Muscle layer of colon (tissue), 2 donors: ENCODE measurements around the gene MANBA.
"Not testable (repeated sequence)": the region's sequence is repeated elsewhere in the genome, so short reads cannot be mapped to it uniquely, and the experiment has no call there.

Experiments used
- H3K27ac ChIP-seq: one replicate; pipeline ENCODE4 v1.7.0; 2013; ENCODE audit warnings: low read depth, mild to moderate bottlenecking, low read length, moderate library complexity
- H3K27me3 ChIP-seq, 2 donors: one replicate each; pipeline ENCODE4 v1.7.0; 2013; ENCODE audit warnings: low read length in 2 of 2, mild to moderate bottlenecking in 2 of 2; ENCODE audit not compliant: insufficient read depth in 2 of 2, control insufficient read depth in 1 of 2
- H3K36me3 ChIP-seq: one replicate; pipeline ENCODE4 v1.7.0; 2013; ENCODE audit warnings: mild to moderate bottlenecking, low read length; ENCODE audit not compliant: insufficient read depth
- H3K4me1 ChIP-seq: one replicate; pipeline ENCODE4 v1.7.0; 2013; ENCODE audit warnings: mild to moderate bottlenecking, low read length; ENCODE audit not compliant: insufficient read depth
- H3K4me3 ChIP-seq, 2 donors: one replicate each; pipeline ENCODE4 v1.7.0; 2013; ENCODE audit warnings: low read length in 2 of 2, low read depth in 1 of 2, mild to moderate bottlenecking in 1 of 2, moderate library complexity in 1 of 2
- H3K9ac ChIP-seq: one replicate; pipeline ENCODE4 v1.7.0; 2013; ENCODE audit warnings: low read length
- H3K9me3 ChIP-seq: one replicate; pipeline ENCODE4 v1.7.0; 2013; ENCODE audit warnings: mild to moderate bottlenecking, low read length
- donor health status: abdominal sarcoma.
- donor health status: Adenocarcinoma of cecum.

MANBA gene

GRCh38 chr4:102734591-102735385 is 26.0 kb downstream of the MANBA start:
- no peaks in the 10 kb centered on the region for H3K36me3 ChIP-seq
- no peaks in the 10 kb centered on the region for H3K4me1 ChIP-seq
- no peak overlapping the region for H3K4me3 ChIP-seq
- no peaks in the 10 kb centered on the region for H3K27me3 ChIP-seq
- H3K9me3 ChIP-seq: peaks cover 4% of the 10 kb centered on the region
- H3K9ac ChIP-seq: no peak overlapping the region
- H3K27ac ChIP-seq: no peak overlapping the region

GRCh38 chr4:102734116-102734515 is 26.7 kb downstream of the MANBA start:
- Histone ChIP-seq H3K27me3 (no peaks in the 10 kb centered on the region), H3K36me3 (no peaks in the 10 kb centered on the region), H3K4me3 (no peak overlapping the region), H3K9me3 (peaks cover 4% of the 10 kb centered on the region), H3K9ac (no peak overlapping the region), H3K4me1 (no peaks in the 10 kb centered on the region), H3K27ac (no peak overlapping the region)

- peaks cover 4% of the 10 kb centered on the region for H3K9me3 ChIP-seq
- H3K4me1 ChIP-seq: no peaks in the 10 kb centered on the region
- H3K9ac ChIP-seq: no peak overlapping the region
- H3K27me3 ChIP-seq: no peaks in the 10 kb centered on the region
- H3K36me3 ChIP-seq: no peaks in the 10 kb centered on the region
- H3K4me3 ChIP-seq: no peak overlapping the region
- H3K27ac ChIP-seq: no peak overlapping the region
Measured at GRCh38 chr4:102733084-102733483, 27.7 kb downstream of the MANBA start.

DNA sequence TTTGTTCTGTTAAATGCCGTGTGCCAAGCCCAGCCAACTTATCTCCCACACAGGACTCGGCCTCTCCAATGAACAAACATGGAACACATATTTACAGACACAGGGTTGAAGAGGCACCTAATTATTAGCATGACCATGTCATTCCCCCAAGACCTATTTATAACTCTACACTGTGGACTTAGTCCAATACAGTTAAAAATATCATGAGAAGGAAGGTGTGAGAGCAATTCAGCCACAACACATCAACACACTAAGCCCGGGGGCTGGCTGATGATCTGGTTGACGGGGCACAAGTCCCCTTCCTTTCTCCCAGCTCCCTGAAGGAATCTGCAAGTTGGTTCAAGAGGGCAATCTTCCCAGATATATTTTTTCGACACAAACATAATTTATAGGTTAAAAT is 28.1 kb downstream of the MANBA start:
- no peaks in the 10 kb centered on the region for H3K36me3 ChIP-seq
- no peaks in the 10 kb centered on the region for H3K27me3 ChIP-seq
- H3K9ac ChIP-seq: no peak overlapping the region
- H3K4me3 ChIP-seq: no peak overlapping the region
- H3K4me1 ChIP-seq: no peaks in the 10 kb centered on the region
- H3K9me3 ChIP-seq: peaks cover 4% of the 10 kb centered on the region
- no peak overlapping the region for H3K27ac ChIP-seq

DNA sequence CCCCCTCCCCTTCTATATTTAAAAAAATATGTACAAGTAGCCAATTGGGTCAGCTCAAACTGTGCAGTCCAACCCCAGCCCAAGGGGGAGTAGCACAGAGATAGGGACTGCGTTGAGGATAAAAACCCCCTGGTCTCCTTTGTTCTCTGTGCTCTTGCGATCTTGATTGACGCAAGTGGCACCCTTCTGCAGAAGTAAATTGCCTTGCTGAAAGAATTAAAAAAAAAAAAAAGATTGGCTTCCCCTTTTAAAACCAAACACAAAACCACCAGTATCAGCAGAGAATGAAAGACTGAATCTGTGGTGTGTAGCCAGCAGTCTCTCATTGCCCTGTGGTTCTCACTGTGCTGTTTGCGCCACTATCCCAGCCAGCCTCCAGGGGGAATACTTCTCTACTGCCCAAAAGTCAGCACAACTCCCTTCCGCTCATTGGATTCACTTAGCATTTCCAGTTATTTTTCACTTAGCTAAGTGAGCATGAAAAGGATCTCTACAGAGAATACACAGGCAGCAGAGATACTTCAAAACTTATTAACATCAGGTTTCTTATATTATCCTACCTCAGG is 29.7 kb downstream of the MANBA start:
- H3K27ac ChIP-seq: no peak overlapping the region
- H3K9ac ChIP-seq: no peak overlapping the region
- H3K9me3 ChIP-seq: peaks cover 4% of the 10 kb centered on the region
- no peaks in the 10 kb centered on the region for H3K27me3 ChIP-seq
- no peaks in the 10 kb centered on the region for H3K36me3 ChIP-seq
- H3K4me3 ChIP-seq: no peak overlapping the region
- no peaks in the 10 kb centered on the region for H3K4me1 ChIP-seq

DNA sequence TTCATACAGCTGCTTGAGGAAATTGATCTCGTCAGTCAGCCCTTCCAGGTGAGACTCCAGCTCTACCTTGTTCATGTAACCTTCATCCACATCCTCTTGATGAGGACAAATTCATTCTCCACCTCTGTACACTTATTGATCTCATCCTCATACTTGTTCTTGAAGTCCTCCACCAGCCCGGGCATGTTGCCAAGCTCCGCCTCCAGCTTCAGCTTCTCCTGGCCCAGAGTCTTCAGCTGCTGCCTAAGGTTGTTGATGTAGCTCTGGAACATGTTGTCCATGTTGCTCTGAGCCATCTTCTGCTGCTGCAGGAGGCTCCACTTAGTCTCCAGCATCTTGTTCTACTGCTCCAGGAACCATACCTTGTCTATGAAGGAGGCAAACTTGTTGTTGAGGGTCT is 31.3 kb downstream of the MANBA start:
- H3K27me3 ChIP-seq, H3K36me3 ChIP-seq: not testable (repeated sequence)

GRCh38 chr4:102726919-102727318 is 33.8 kb downstream of the MANBA start:
- not testable (repeated sequence) for H3K27me3 ChIP-seq, H3K9me3 ChIP-seq, H3K4me1 ChIP-seq, H3K9ac ChIP-seq, H3K36me3 ChIP-seq, H3K27ac ChIP-seq, H3K4me3 ChIP-seq

More for the DNA sequence above, 31.3 kb downstream of the MANBA start:
- not testable (repeated sequence) for H3K9me3 ChIP-seq, H3K27ac ChIP-seq, H3K4me1 ChIP-seq, H3K4me3 ChIP-seq, H3K9ac ChIP-seq

DNA sequence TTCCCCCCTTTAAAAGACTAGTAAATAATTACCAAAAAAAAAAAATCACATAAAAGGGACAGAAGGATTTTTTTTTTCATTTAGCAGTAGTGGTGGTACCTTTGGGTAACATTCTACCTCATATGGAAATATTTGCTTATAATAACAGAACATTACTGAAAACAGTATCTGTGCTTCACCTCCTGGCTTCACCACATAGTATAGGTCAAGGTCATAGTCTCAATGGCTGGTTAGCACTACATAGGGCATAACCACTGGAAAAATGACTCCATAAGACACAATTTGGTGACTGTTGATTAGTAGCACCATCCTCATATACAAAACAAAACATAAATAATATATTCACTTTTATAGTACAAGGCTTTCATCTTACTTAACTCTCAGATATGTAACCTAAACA is 34.7 kb downstream of the MANBA start:
- H3K4me1 ChIP-seq: no peaks in the 10 kb centered on the region
- no peak overlapping the region for H3K9ac ChIP-seq
- no peak overlapping the region for H3K27ac ChIP-seq
- H3K4me3 ChIP-seq: no peak overlapping the region
- H3K27me3 ChIP-seq: no peaks in the 10 kb centered on the region
- H3K36me3 ChIP-seq: no peaks in the 10 kb centered on the region
- peaks cover under 1% of the 10 kb centered on the region for H3K9me3 ChIP-seq

DNA sequence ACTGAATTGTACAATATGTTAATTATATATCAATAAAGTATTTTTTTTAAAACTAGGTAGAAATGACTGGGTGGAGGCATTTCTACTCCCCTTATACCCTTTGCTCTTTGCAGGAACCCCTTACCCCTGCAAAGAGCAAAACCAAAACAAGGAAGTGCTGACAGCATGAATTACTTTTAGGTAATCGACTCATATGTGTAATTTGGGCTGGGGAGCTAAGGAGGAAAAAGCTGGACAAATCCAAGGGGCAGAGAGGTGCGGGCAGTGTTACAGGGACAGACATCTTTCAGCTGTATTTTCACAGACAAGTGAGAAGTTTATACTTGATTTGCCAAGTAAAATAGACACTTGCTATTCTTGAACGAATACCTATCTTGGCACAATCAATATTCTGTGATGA is 35.5 kb downstream of the MANBA start:
- H3K4me3 ChIP-seq: no peak overlapping the region
- H3K27ac ChIP-seq: no peak overlapping the region

DNA sequence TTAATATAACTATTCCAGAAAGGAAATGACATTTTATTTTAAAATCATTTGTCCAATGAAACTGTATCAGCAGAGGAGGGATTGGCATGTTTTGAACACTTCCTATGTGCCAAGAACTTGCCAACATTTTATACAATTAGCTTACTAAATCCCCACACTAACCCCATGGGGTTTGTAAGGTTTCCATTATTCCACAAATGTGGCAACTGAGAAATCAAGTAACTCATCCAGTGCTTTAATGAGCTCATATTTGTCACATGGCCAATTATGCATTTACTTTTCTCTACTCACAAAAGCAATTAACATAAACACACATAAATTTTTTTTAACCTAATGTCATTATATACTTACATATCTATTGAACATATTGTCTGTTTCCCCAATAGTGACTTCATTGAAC is 37.3 kb downstream of the MANBA start:
- Histone ChIP-seq H3K4me3 (no peak overlapping the region), H3K27me3 (no peaks in the 10 kb centered on the region), H3K9me3 (no peaks in the 10 kb centered on the region), H3K36me3 (no peaks in the 10 kb centered on the region), H3K9ac (no peak overlapping the region), H3K27ac (no peak overlapping the region), H3K4me1 (no peaks in the 10 kb centered on the region)

More for the DNA sequence above, 35.5 kb downstream of the MANBA start:
- no peaks in the 10 kb centered on the region for H3K27me3 ChIP-seq
- no peaks in the 10 kb centered on the region for H3K4me1 ChIP-seq
- no peak overlapping the region for H3K9ac ChIP-seq
- H3K9me3 ChIP-seq: no peaks in the 10 kb centered on the region
- H3K36me3 ChIP-seq: no peaks in the 10 kb centered on the region

GRCh38 chr4:102722740-102723139 is 38.0 kb downstream of the MANBA start:
- no peaks in the 10 kb centered on the region for H3K9me3 ChIP-seq
- H3K4me1 ChIP-seq: no peaks in the 10 kb centered on the region

More at GRCh38 chr4:102722740-102723139, 38.0 kb downstream of the MANBA start:
- H3K36me3 ChIP-seq: no peaks in the 10 kb centered on the region
- H3K27ac ChIP-seq: no peak overlapping the region
- no peaks in the 10 kb centered on the region for H3K27me3 ChIP-seq
- H3K9ac ChIP-seq: no peak overlapping the region
- H3K4me3 ChIP-seq: no peak overlapping the region
